ENCODE measurements around the gene SDC3.
A peak's percentile ranks its signal among the peaks of the same experiment; 100 is the strongest.
"Not testable (repeated sequence)": the region's sequence is repeated elsewhere in the genome, so short reads cannot be mapped to it uniquely, and the experiment has no call there.

Gene SDC3

GRCh38 chr1:30872948-30873263, 35.7 kb downstream of the SDC3 start:
- no peak for DNase-seq

GRCh38 chr1:30872033-30872947, 36.3 kb downstream of the SDC3 start:
- DNase-seq: no peak

GRCh38 chr1:30871276-30871871, 37.2 kb downstream of the SDC3 start:
- DNase-seq: no peak

- no peak for DNase-seq
Observed at GRCh38 chr1:30870656-30871055, 37.9 kb downstream of the SDC3 start.

GRCh38 chr1:30870035-30870434, 38.5 kb downstream of the SDC3 start:
- no peak for DNase-seq

GRCh38 chr1:30868833-30869435, 39.6 kb downstream of the SDC3 start:
- DNase-seq: no peak

GRCh38 chr1:30868057-30868456, 40.5 kb downstream of the SDC3 start:
- not testable (repeated sequence) for DNase-seq

- DNase-seq: no peak
Observed at GRCh38 chr1:30867537-30867936, 41.0 kb downstream of the SDC3 start.

GRCh38 chr1:30866594-30866993, 42.0 kb downstream of the SDC3 start:
- DNase-seq: no peak

GRCh38 chr1:30864681-30865080, 43.9 kb downstream of the SDC3 start:
- DNase-seq: no peak

GRCh38 chr1:30863858-30864604, 44.5 kb downstream of the SDC3 start:
- DNase-seq: no peak

- DNase-seq: no peak
Observed at GRCh38 chr1:30860320-30860652, 48.3 kb downstream of the SDC3 start.

GRCh38 chr1:30857964-30858363, 50.6 kb downstream of the SDC3 start:
- no peak for DNase-seq

GRCh38 chr1:30857062-30857461, 51.5 kb downstream of the SDC3 start:
- DNase-seq: no peak

GRCh38 chr1:30856260-30856790, 52.2 kb downstream of the SDC3 start:
- peak; percentile 41 for DNase-seq

GRCh38 chr1:30855686-30856259, 52.8 kb downstream of the SDC3 start:
- no peak for DNase-seq

- DNase-seq: no peak
Observed at GRCh38 chr1:30853350-30853749, 55.2 kb downstream of the SDC3 start.

- DNase-seq: no peak
Observed at GRCh38 chr1:30852026-30852425, 56.5 kb downstream of the SDC3 start.

- no peak for DNase-seq
Observed at GRCh38 chr1:30851286-30851685, 57.3 kb downstream of the SDC3 start.

- DNase-seq: no peak
Observed at GRCh38 chr1:30850607-30851006, 58.0 kb downstream of the SDC3 start.

GRCh38 chr1:30848130-30848529, 60.4 kb downstream of the SDC3 start:
- no peak for DNase-seq

- DNase-seq: peak; percentile 78
Observed at GRCh38 chr1:30847358-30847972, 61.1 kb downstream of the SDC3 start.

Data from SHP77 treated with DMSO at 0.1 percent for 48 hours (cell line).